Melanocyte of skin (primary cell): ENCODE measurements around the gene PAPPA. TPM values are rescaled to one million over a fixed set of nuclear protein-coding genes. Genes with fewer than 3 reads are reported as not detected.

ENCODE experiments used
- total RNA-seq, 2 donors: library from RNA; depleted of rRNA; stranded (reverse); fragments of >200 nt; gene quantifications; 2 replicates each; pipeline ENCODE4 v1.2.3, GENCODE V29; 2012

PAPPA gene, protein sequence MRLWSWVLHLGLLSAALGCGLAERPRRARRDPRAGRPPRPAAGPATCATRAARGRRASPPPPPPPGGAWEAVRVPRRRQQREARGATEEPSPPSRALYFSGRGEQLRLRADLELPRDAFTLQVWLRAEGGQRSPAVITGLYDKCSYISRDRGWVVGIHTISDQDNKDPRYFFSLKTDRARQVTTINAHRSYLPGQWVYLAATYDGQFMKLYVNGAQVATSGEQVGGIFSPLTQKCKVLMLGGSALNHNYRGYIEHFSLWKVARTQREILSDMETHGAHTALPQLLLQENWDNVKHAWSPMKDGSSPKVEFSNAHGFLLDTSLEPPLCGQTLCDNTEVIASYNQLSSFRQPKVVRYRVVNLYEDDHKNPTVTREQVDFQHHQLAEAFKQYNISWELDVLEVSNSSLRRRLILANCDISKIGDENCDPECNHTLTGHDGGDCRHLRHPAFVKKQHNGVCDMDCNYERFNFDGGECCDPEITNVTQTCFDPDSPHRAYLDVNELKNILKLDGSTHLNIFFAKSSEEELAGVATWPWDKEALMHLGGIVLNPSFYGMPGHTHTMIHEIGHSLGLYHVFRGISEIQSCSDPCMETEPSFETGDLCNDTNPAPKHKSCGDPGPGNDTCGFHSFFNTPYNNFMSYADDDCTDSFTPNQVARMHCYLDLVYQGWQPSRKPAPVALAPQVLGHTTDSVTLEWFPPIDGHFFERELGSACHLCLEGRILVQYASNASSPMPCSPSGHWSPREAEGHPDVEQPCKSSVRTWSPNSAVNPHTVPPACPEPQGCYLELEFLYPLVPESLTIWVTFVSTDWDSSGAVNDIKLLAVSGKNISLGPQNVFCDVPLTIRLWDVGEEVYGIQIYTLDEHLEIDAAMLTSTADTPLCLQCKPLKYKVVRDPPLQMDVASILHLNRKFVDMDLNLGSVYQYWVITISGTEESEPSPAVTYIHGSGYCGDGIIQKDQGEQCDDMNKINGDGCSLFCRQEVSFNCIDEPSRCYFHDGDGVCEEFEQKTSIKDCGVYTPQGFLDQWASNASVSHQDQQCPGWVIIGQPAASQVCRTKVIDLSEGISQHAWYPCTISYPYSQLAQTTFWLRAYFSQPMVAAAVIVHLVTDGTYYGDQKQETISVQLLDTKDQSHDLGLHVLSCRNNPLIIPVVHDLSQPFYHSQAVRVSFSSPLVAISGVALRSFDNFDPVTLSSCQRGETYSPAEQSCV (N-terminal part only)
- total RNA-seq = 1 to 10 TPM in 1 of 2 donors, under 1 TPM in 1; 0.67 to 1.4 TPM

DNA sequence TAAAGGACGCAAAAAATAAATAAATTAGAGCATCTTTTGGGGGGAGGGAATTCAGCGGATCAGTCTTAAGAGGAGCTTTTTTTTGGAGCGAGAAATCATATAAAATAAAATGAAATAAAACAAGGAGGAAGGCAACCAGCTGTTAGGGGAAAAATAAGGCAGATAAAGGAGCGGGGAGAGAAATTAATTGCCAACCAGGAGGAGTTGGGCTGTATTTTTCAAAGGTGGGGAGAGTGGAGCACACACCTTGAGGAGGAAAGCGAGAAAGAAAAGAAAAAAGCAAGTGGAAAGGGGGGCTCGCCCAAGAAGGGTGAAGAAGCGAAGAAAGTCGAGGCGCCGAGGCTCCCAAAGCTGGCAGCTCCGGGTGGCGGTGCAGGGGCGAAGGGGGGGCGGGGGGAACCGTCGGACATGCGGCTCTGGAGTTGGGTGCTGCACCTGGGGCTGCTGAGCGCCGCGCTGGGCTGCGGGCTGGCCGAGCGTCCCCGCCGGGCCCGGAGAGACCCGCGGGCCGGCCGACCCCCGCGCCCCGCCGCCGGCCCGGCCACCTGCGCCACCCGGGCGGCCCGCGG, at the start of gene PAPPA:
PAPPA (plus strand) TSS at position 27 of the 569 bp plus-strand sequence; CDS start at position 409, 382 bp downstream.

